Hepatocyte (in vitro differentiated cells): Measurements from ENCODE around the gene SOWAHA.

Experiments used
- CTCF ChIP-seq: fragments of 200-600 bp; sonication (generic); IDR thresholded peaks from 2 replicates; pipeline ENCODE4 v1.5.1; 2016; ENCODE audit warnings: antibody characterized with exemption, mild to moderate bottlenecking; ENCODE audit not compliant: poor library complexity
- EZH2phosphoT487 ChIP-seq: fragments of 200-600 bp; sonication (generic); IDR thresholded peaks from one replicate; pipeline ENCODE4 v1.6.1; 2018; ENCODE audit warnings: antibody characterized with exemption, mild to moderate bottlenecking, low read depth, moderate library complexity; ENCODE audit not compliant: unreplicated experiment, severe bottlenecking

DNA sequence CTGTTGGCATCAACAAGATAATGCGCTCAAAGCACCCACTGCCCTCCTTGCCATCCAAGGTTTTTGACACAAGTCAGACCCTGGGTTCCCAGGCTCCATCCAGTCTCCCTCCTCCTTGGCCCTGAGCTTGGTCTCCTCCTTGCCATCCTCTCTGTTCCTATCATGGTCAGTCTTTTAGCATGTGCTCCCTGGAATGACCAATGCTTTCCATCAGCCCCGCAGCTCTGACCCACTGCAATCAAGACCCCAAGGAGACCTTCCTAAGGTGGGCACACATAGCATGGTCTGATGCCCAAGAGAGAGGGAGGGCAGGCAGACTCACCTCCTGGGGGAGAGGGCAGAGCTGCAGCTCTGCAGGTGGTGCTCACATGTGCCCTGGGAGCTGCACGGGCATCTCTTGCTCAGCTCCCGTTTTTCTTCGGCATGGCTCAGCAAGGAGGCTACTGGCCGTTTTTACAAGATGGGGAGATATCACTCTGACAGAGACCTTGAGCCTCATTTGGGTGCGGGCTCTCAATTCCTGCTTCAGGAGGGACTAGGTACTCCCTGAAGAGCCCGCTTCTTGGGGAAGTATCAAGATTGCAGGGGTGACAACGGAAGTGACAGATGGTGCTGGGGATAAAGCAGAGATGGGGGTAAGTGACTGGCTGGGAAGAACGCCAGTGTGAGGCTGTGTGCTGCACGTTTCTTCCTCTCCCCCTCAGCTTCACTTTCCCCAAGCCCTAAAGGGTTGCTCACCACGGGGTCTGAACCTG is 39.3 kb upstream of the SOWAHA start:
- TF ChIP-seq CTCF (no peak), EZH2phosphoT487 (no peak)
